ENCODE measurements around the gene RNPS1. TPM values are rescaled to one million over a fixed set of nuclear protein-coding genes. Genes with fewer than 3 reads are reported as not detected.
A peak's percentile ranks its signal among the peaks of the same experiment; 100 is the strongest.

Gene RNPS1
- total and polyA plus RNA-seq, 9 of the 15 experiments (the other 6 are each of a cell fraction or from before 2014, with no cell fraction given) = 44.9 to 338 (median 202) TPM

DNA sequence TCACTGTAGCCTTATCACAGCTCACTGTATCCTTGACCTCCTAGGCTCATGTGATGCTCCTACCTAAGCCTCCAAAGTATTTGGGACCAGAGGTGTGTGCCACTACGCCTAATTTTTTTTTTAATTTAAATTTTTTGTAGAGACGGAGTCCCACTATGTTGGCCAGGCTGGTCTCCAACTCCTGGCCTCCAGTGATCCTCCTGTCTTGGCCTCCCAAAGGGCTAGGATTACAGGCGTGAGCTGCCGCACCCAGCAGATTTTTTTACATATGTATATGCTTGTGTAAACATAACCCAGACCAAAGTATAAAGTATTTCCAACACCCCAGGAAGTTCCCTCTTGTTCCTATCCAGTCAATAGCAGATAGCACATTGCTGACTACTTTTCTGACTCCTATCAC is 51.6 kb downstream of the RNPS1 start:
- FAIRE-seq = peak; percentile 44
- H3K27ac ChIP-seq (ENCODE audit: extremely low read depth, low read depth, low read length) = peak overlapping the region; percentile 97

DNA sequence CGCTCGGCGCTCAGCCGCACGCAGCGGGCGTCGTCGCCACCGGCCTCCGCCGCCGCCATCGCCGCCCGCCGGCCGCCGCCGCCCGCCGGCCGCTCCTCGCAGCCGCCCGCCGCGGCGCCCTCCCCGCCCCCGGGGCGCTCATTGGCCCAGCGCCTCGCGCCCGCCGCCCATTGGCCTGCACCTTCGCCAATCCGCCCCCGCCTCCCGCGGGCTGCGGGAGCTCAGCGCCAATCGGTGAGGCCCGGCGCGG is 53.3 kb downstream of the RNPS1 start, which contains the start of gene PGP:
Gene PGP, minus strand, starts transcription at position 122 of the 250 bp plus-strand sequence. Its CDS starts 63 bp downstream, at position 59.
- H2AFZ ChIP-seq (ENCODE audit: low read depth, low read length) = peak within 1 kb of the TSS; percentile 53
- intact Hi-C loops (cut with micrococcal nuclease) = no loop called here
- no peaks in the 10 kb centered on the region for H3K27me3 ChIP-seq (ENCODE audit: control insufficient read depth in 2 of 2, insufficient read depth in 2 of 2, low read length in 2 of 2)
- TF ChIP-seq DMBX1 (CRISPR knock-in tag; IDR thresholded peaks at IDR 0.05; ENCODE audit: borderline replicate concordance) = peak; percentile 91; the same call in 1 of the 2 replicates
- TF ChIP-seq SMARCA5 (IDR thresholded peaks at IDR 0.05) = no peak
- TF ChIP-seq, protein P1, sequence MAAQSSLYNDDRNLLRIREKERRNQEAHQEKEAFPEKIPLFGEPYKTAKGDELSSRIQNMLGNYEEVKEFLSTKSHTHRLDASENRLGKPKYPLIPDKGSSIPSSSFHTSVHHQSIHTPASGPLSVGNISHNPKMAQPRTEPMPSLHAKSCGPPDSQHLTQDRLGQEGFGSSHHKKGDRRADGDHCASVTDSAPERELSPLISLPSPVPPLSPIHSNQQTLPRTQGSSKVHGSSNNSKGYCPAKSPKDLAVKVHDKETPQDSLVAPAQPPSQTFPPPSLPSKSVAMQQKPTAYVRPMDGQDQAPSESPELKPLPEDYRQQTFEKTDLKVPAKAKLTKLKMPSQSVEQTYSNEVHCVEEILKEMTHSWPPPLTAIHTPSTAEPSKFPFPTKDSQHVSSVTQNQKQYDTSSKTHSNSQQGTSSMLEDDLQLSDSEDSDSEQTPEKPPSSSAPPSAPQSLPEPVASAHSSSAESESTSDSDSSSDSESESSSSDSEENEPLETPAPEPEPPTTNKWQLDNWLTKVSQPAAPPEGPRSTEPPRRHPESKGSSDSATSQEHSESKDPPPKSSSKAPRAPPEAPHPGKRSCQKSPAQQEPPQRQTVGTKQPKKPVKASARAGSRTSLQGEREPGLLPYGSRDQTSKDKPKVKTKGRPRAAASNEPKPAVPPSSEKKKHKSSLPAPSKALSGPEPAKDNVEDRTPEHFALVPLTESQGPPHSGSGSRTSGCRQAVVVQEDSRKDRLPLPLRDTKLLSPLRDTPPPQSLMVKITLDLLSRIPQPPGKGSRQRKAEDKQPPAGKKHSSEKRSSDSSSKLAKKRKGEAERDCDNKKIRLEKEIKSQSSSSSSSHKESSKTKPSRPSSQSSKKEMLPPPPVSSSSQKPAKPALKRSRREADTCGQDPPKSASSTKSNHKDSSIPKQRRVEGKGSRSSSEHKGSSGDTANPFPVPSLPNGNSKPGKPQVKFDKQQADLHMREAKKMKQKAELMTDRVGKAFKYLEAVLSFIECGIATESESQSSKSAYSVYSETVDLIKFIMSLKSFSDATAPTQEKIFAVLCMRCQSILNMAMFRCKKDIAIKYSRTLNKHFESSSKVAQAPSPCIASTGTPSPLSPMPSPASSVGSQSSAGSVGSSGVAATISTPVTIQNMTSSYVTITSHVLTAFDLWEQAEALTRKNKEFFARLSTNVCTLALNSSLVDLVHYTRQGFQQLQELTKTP (IDR thresholded peaks at IDR 0.05; ENCODE audit: low read depth in 1 of 2, partially characterized antibody in 2 of 2) = no peak
- TF ChIP-seq MIER1 (IDR thresholded peaks at IDR 0.05; ENCODE audit: low read depth) = no peak
- no peak for TF ChIP-seq HDAC8 (tag; IDR thresholded peaks at IDR 0.05)
- peak; percentile 75; the same call in 1 of the 2 replicates for TF ChIP-seq MECOM (CRISPR knock-in tag; IDR thresholded peaks at IDR 0.05)
- 0 out of 2 replicates have a peak, but pooled peaks have one; percentile 27 for TF ChIP-seq ZNF583 (CRISPR knock-in tag; IDR thresholded peaks at IDR 0.05)
- no peak for TF ChIP-seq TAF7 (tag; IDR thresholded peaks at IDR 0.05)
- no peak for TF ChIP-seq MYNN (IDR thresholded peaks at IDR 0.05)
- no peak for TF ChIP-seq MYNN (CRISPR knock-in tag; IDR thresholded peaks at IDR 0.05)
- 0 out of 2 replicates have a peak, but pooled peaks have one; percentile 28 for TF ChIP-seq ZKSCAN1 (IDR thresholded peaks at IDR 0.05; ENCODE audit: low read depth, low read length)
- 0 out of 2 replicates have a peak, but pooled peaks have one; percentile 27 for TF ChIP-seq ZNF134 (CRISPR knock-in tag; conservative IDR thresholded peaks at IDR 0.05)
- no peak; the same call in 1 of the 2 replicates for TF ChIP-seq ZNF354B (CRISPR knock-in tag; IDR thresholded peaks at IDR 0.05)

More for the DNA sequence above, 51.6 kb downstream of the RNPS1 start:
- Histone ChIP-seq H3K4me1 (replicated peaks in 1 of 2; ENCODE audit: control insufficient read depth in 2 of 2, insufficient read depth in 2 of 2, low read length in 2 of 2) (peaks cover 20 to 63% of the 10 kb centered on the region in 2 experiments; a peak in 4 of 5 replicates), H3K9ac (ENCODE audit: insufficient read depth in 1 of 2, low read depth in 2 of 2, low read length in 2 of 2) (peak overlapping the region; percentile 63 to 88), H3K4me2 (ENCODE audit: insufficient read depth, low read length) (peak overlapping the region; percentile 68), H3K4me3 (peak overlapping the region; percentile 55), H3K79me2 (ENCODE audit: control insufficient read depth, insufficient read depth, low read length) (peaks cover 40% of the 10 kb centered on the region), H3K9me1 (ENCODE audit: control insufficient read depth, insufficient read depth, low read length) (no peaks in the 10 kb centered on the region), H2AFZ (ENCODE audit: low read depth, low read length) (peak overlapping the region; percentile 2; the same call in 1 of the 2 replicates), H3K27me3 (ENCODE audit: control insufficient read depth in 2 of 2, insufficient read depth in 2 of 2, low read length in 2 of 2) (no peaks in the 10 kb centered on the region), H3K9me3 (replicated peaks; ENCODE audit: control insufficient read depth, insufficient read depth, low read depth, low read length) (no peaks in the 10 kb centered on the region), H3K36me3 (ENCODE audit: control insufficient read depth, insufficient read depth, low read length) (peaks cover 22% of the 10 kb centered on the region; the same call in 2 of the 3 replicates), H4K20me1 (replicated peaks; ENCODE audit: control insufficient read depth, insufficient read depth, low read length) (peaks cover 13% of the 10 kb centered on the region; the same call in 1 of the 2 replicates)
- intact Hi-C loops (cut with micrococcal nuclease) (no loop called here), in situ Hi-C loops (cut with MboI) (no loop called here)
- POLR2A ChIA-PET = interaction anchor here (1.0 to 3.1 kb wide), 5 partner anchors 10 to 61 kb away, joined by 4 to 17 read pairs (median 6); partner anchors contain the start of genes ECI1 and TRAF7
- DNase-seq (ENCODE audit: extremely low read depth in 1 of 4, low spot score in 3 of 4) = no peak
- BruUV-seq (replicated peaks) = no TSS peak
- WGBS (ENCODE audit: insufficient coverage, low coverage, missing lambda C conversion rate) = 54% methylated on average over 4 of the region's 4 CpGs
- TF ChIP-seq BCOR (IDR thresholded peaks at IDR 0.05) (0 out of 2 replicates have a peak, but pooled peaks have one; percentile 14), ZNF140 (CRISPR knock-in tag; IDR thresholded peaks at IDR 0.05) (no peak), RBM25 (IDR thresholded peaks at IDR 0.05; ENCODE audit: low read depth, low read length, severe bottlenecking) (peak; percentile 23), ZNF79 (CRISPR knock-in tag; IDR thresholded peaks at IDR 0.05; ENCODE audit: low read depth) (no peak)
- no peak for ATAC-seq
- CTCF ChIA-PET (ENCODE audit: low intra/inter-chr PET ratio) = no interaction called here

More for the DNA sequence above, 53.3 kb downstream of the RNPS1 start, which contains the start of gene PGP:
- Histone ChIP-seq H3K4me1 (replicated peaks in 1 of 2; ENCODE audit: control insufficient read depth in 2 of 2, insufficient read depth in 2 of 2, low read length in 2 of 2) (peaks cover 31 to 74% of the 10 kb centered on the region in 2 experiments), H3K9me1 (ENCODE audit: control insufficient read depth, insufficient read depth, low read length) (no peaks in the 10 kb centered on the region), H3K79me2 (ENCODE audit: control insufficient read depth, insufficient read depth, low read length) (peaks cover 49% of the 10 kb centered on the region), H4K20me1 (replicated peaks; ENCODE audit: control insufficient read depth, insufficient read depth, low read length) (peaks cover 21% of the 10 kb centered on the region), H3K9ac (ENCODE audit: insufficient read depth in 1 of 2, low read depth in 2 of 2, low read length in 2 of 2) (peak within 1 kb of the TSS; percentile 94 to 99), H3K36me3 (ENCODE audit: control insufficient read depth, insufficient read depth, low read length) (peaks cover 30% of the 10 kb centered on the region; the same call in 2 of the 3 replicates), H3K9me3 (replicated peaks; ENCODE audit: control insufficient read depth, insufficient read depth, low read depth, low read length) (no peaks in the 10 kb centered on the region), H3K4me3 (peak within 1 kb of the TSS; percentile 85), H3K4me2 (ENCODE audit: insufficient read depth, low read length) (peak within 1 kb of the TSS; percentile 94), H3K27ac (ENCODE audit: extremely low read depth, low read depth, low read length) (peak within 1 kb of the TSS; percentile 97)
- ATAC-seq (no peak), FAIRE-seq (no peak), DNase-seq (ENCODE audit: extremely low read depth in 1 of 4, low spot score in 3 of 4) (no peak)
- 0% methylated on average over 23 of the region's 48 CpGs for WGBS (ENCODE audit: insufficient coverage, low coverage, missing lambda C conversion rate)
- BruUV-seq (replicated peaks) = no TSS peak
- in situ Hi-C loops (cut with MboI) = no loop called here
- ChIA-PET CTCF (ENCODE audit: low intra/inter-chr PET ratio) (no interaction called here), POLR2A (interaction anchor here (0.5 to 3.1 kb wide), 14 partner anchors 9 to 703 kb away, joined by 3 to 17 read pairs (median 3); partner anchors contain the start of genes E4F1, ECI1 and TRAF7)

All from K562 (cell line).